GM23248 (cell line): ENCODE data around the gene CARD8. TPM values are rescaled to one million over a fixed set of nuclear protein-coding genes. Genes with fewer than 3 reads are reported as not detected.

Experiments
- DNase-seq: peaks from one replicate; pipeline ENCODE4 v3.0.0-alpha.2; 2015
- H2AFZ ChIP-seq: fragments of 200-600 bp; sonication (generic); 2 replicates; pipeline ENCODE4 v1.6.1; 2016; ENCODE audit warnings: antibody characterized with exemption
- H3F3A ChIP-seq: fragments of 200-600 bp; sonication (generic); 2 replicates; pipeline ENCODE4 v1.6.1; 2016; ENCODE audit warnings: mild to moderate bottlenecking, antibody characterized with exemption, mixed run types; ENCODE audit not compliant: insufficient read depth
- H3K27ac ChIP-seq: fragments of 200-600 bp; sonication (generic); 2 replicates; pipeline ENCODE4 v1.5.1; 2016; ENCODE audit warnings: mild to moderate bottlenecking
- H3K27me3 ChIP-seq: fragments of 200-600 bp; sonication (generic); replicated peaks from 2 replicates; pipeline ENCODE4 v1.6.1; 2016; ENCODE audit warnings: mild to moderate bottlenecking; ENCODE audit not compliant: insufficient read depth
- H3K36me3 ChIP-seq: fragments of 200-600 bp; sonication (generic); 2 replicates; pipeline ENCODE4 v1.6.1; 2016; ENCODE audit warnings: low read depth, mild to moderate bottlenecking
- H3K4me1 ChIP-seq: fragments of 200-600 bp; sonication (generic); 2 replicates; pipeline ENCODE4 v1.6.1; 2016; ENCODE audit warnings: mild to moderate bottlenecking; ENCODE audit not compliant: insufficient read depth
- H3K4me2 ChIP-seq: fragments of 200-600 bp; sonication (generic); one replicate; pipeline ENCODE4 v1.6.1; 2016; ENCODE audit warnings: mild to moderate bottlenecking; ENCODE audit not compliant: unreplicated experiment
- H3K4me3 ChIP-seq: fragments of 200-600 bp; sonication (generic); 2 replicates; pipeline ENCODE4 v1.5.1; 2016; ENCODE audit warnings: mild to moderate bottlenecking
- H3K79me2 ChIP-seq: fragments of 200-600 bp; sonication (generic); 2 replicates; pipeline ENCODE4 v1.6.1; 2016; ENCODE audit warnings: mild to moderate bottlenecking; ENCODE audit not compliant: insufficient read depth
- H3K9ac ChIP-seq: fragments of 200-600 bp; sonication (generic); 2 replicates; pipeline ENCODE4 v1.6.1; 2016; ENCODE audit warnings: mild to moderate bottlenecking
- H3K9me2 ChIP-seq: fragments of 200-600 bp; sonication (generic); 2 replicates; pipeline ENCODE4 v1.6.1; 2016; ENCODE audit warnings: mixed run types, mild to moderate bottlenecking, moderate library complexity; ENCODE audit not compliant: insufficient read depth
- H3K9me3 ChIP-seq: fragments of 200-600 bp; sonication (generic); one replicate; pipeline ENCODE4 v1.6.1; 2017; ENCODE audit warnings: low read depth
- H4K20me1 ChIP-seq: fragments of 200-600 bp; sonication (generic); 2 replicates; pipeline ENCODE4 v1.6.0; 2016; ENCODE audit not compliant: insufficient read depth
- EZH2 ChIP-seq: fragments of 200-600 bp; sonication (generic); IDR thresholded peaks from 2 replicates; pipeline ENCODE4 v1.6.1; 2018; ENCODE audit warnings: antibody characterized with exemption, mild to moderate bottlenecking; ENCODE audit not compliant: insufficient read depth, poor library complexity, severe bottlenecking
- EZH2phosphoT487 ChIP-seq: fragments of 200-600 bp; sonication (generic); IDR thresholded peaks from 2 replicates; pipeline ENCODE4 v1.6.1; 2018; ENCODE audit warnings: antibody characterized with exemption, moderate library complexity, mild to moderate bottlenecking, low read depth; ENCODE audit not compliant: insufficient read depth
- WGBS, 2 experiments: methylation state at CpG; one replicate each; pipeline ENCODE4 v1.1.6; 2015 to 2017; ENCODE audit warnings: low lambda C conversion rate in 2 of 2, low coverage in 1 of 2; ENCODE audit errors: missing lambda C conversion rate in 2 of 2; 5-methylcytosine and 5-hydroxymethylcytosine counted together
- in situ Hi-C: fragments of 300-500 bp; cut with MboI; formaldehyde crosslinking; loops from 2 replicates; pipeline ENCODE4 v1.15.0; 2020
- polyA plus RNA-seq: library from polyadenylated mRNA; unstranded; fragments of >200 nt; fragmentation: Nextera tagmentation; extraction: Ambion mirVana; gene quantifications from 2 replicates; pipeline ENCODE4 v1.2.1, GENCODE V29; 2016
- total RNA-seq: library from RNA; depleted of rRNA; stranded (reverse); fragments of >200 nt; shearing (Covaris generic); gene quantifications from 2 replicates; pipeline ENCODE4 v1.2.3, GENCODE V29; 2014

CARD8 gene
- total and polyA plus RNA-seq, 2 experiments from 2014 or later, result 6.3 to 12.9 TPM

DNA sequence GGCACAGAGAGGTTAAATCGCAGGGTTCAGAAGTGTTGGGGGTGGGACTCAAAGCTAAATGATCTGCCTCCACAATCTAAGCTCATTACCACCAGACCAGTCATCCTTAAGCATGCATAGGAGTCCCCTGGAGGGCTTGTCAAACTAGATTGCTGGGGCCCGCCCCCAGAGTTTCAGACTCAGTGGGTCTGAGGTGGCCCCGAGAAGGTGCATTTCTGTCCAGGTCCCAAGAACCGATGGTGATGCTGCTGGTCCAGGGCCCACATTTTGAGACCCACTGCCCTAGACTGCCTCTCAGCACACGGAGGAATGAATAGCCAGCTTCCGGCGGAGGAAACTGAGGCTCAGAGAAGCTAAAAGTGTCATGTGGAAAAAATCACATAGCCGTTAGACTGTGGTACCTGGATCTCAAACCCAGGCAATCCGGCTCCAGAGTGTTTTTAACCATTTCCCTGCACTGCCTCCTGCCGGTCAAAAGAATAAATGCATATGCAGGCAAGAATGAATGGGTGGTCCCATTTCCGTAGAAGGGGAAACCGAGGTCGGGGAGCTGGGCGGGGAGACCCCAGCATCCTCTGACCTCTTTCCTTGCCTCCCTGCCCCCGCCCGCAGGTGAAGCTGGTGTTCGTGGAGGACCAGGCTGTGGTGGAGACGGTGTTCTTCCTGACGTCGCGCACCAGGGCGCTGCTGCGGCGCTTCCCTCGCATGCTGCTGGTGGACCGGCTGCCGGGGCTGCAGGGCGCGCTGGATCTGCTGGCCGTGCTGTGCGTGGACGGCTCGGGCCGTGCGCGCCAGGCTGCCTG is 61.5 kb downstream of the CARD8 start:
- Histone ChIP-seq H3K27me3 (no peaks in the 10 kb centered on the region), H3K9me2 (no peaks in the 10 kb centered on the region), H3K36me3 (no peaks in the 10 kb centered on the region), H2AFZ (no peak overlapping the region), H3K9ac (no peak overlapping the region), H4K20me1 (no peaks in the 10 kb centered on the region), H3K27ac (no peak overlapping the region), H3K79me2 (no peaks in the 10 kb centered on the region), H3K4me2 (no peak overlapping the region), H3F3A (no peaks in the 10 kb centered on the region), H3K4me1 (no peaks in the 10 kb centered on the region), H3K4me3 (no peak overlapping the region), H3K9me3 (no peaks in the 10 kb centered on the region)
- WGBS, 2 experiments, result 56 to 63% methylated on average over 26 to 29 of the region's 36 CpGs
- in situ Hi-C loops, result no loop called here
- DNase-seq, result peak; percentile 40
- TF ChIP-seq EZH2phosphoT487, result no peak
- TF ChIP-seq EZH2, result no peak

DNA sequence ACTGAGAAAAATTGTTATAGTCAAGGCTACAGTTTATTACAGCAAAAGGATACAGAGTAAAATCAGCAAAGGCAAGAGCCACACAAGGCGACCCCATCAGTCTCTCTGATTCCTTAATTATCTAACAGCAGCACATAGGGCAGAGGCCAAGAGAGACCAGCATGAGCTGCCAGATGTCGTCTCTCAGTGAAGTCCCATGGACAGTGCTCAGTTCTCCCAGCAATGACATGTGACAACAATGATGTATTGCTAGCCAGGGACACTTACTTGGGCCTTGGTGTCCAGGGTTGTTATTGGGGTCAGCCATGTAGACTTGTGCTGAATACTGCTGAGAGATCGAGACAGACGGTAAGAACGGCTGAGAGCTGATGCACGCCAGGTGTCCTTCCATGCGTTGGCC is 63.0 kb downstream of the CARD8 start:
- no peaks in the 10 kb centered on the region for H3K9me2 ChIP-seq
- no peak overlapping the region for H3K9ac ChIP-seq
- H3K4me3 ChIP-seq, result no peak overlapping the region
- no peak for DNase-seq
- no peaks in the 10 kb centered on the region for H3F3A ChIP-seq
- H4K20me1 ChIP-seq, result no peaks in the 10 kb centered on the region
- no peak overlapping the region for H2AFZ ChIP-seq
- no peak overlapping the region for H3K4me2 ChIP-seq
- H3K79me2 ChIP-seq, result no peaks in the 10 kb centered on the region
- H3K9me3 ChIP-seq, result no peaks in the 10 kb centered on the region
- no peaks in the 10 kb centered on the region for H3K36me3 ChIP-seq
- no peaks in the 10 kb centered on the region for H3K4me1 ChIP-seq
- no peaks in the 10 kb centered on the region for H3K27me3 ChIP-seq
- no peak for TF ChIP-seq EZH2phosphoT487
- no peak for TF ChIP-seq EZH2
- 81% methylated on average over 7 of the region's 7 CpGs for WGBS, 2 experiments
- no peak overlapping the region for H3K27ac ChIP-seq
- in situ Hi-C loops, result no loop called here

DNA sequence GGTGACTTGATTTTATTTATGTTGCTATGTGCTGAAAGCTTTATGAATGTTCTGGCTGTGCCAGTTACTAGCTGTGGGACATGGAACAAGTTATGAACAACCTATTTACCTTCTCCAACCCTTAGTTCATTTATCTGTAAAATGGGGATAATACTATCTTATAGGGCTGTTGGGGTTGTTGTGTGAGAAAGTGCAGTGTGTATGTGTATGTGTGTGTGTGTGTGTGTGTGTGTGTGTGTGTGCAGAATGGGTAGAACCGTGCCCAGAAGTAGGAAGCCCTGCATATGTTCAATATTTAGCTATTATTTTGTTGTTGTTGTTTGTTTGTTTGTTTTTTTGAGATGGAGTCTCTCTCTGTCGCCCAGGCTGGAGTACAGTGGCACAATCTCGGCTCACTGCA is 64.8 kb downstream of the CARD8 start:
- no peaks in the 10 kb centered on the region for H4K20me1 ChIP-seq
- no peak overlapping the region for H3K9ac ChIP-seq
- in situ Hi-C loops, result no loop called here
- H3K4me2 ChIP-seq, result no peak overlapping the region
- TF ChIP-seq EZH2phosphoT487, result no peak
- no peak for TF ChIP-seq EZH2
- no peaks in the 10 kb centered on the region for H3K79me2 ChIP-seq
- DNase-seq, result no peak
- WGBS, 2 experiments, result 96 to 97% methylated on average over 3 of the region's 3 CpGs
- H3K27me3 ChIP-seq, result no peaks in the 10 kb centered on the region
- no peaks in the 10 kb centered on the region for H3F3A ChIP-seq
- H3K36me3 ChIP-seq, result no peaks in the 10 kb centered on the region
- no peaks in the 10 kb centered on the region for H3K9me2 ChIP-seq
- no peak overlapping the region for H3K4me3 ChIP-seq
- no peaks in the 10 kb centered on the region for H3K4me1 ChIP-seq
- no peak overlapping the region for H3K27ac ChIP-seq
- no peaks in the 10 kb centered on the region for H3K9me3 ChIP-seq
- H2AFZ ChIP-seq, result no peak overlapping the region

DNA sequence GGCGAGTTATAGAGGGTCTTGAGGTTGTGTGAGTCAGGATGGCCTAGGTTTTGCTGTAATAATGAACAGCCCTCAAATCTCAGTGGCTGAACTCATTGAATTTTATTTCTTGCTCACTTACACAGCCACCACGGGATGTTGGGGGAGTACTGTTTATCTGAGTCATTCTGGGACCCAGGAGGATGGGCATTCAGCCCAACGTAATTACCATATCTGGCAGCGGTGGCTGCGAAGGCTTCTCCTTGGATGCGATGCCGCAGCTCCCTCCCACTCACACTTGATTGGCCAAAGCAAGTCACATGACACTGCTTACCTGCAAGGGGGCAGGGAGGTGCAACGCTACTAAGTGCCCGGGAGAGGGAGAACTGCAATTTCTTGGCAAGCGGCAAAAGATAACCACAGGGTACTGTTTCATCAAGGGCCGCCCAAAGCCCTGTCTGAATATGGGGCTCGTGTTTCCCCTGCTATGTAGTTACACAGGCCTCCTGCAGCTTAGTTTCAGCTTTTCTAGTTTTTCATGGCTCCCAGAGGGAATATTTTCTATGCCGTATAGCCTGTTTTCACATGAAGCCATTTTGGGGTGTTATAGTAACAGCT is 65.3 kb downstream of the CARD8 start:
- Histone ChIP-seq H3K4me3 (no peak overlapping the region), H3K9me2 (no peaks in the 10 kb centered on the region), H3K9ac (no peak overlapping the region), H3F3A (no peaks in the 10 kb centered on the region), H3K79me2 (no peaks in the 10 kb centered on the region), H3K4me2 (no peak overlapping the region), H3K9me3 (no peaks in the 10 kb centered on the region), H3K27ac (no peak overlapping the region), H4K20me1 (no peaks in the 10 kb centered on the region), H3K4me1 (no peaks in the 10 kb centered on the region), H3K27me3 (no peaks in the 10 kb centered on the region), H2AFZ (no peak overlapping the region), H3K36me3 (no peaks in the 10 kb centered on the region)
- TF ChIP-seq EZH2, result no peak
- TF ChIP-seq EZH2phosphoT487, result no peak
- no peak for DNase-seq
- 80 to 85% methylated on average over 13 of the region's 13 CpGs for WGBS, 2 experiments
- in situ Hi-C loops, result no loop called here
